ENCODE data around the gene TSPAN18. TPM values are rescaled to one million over a fixed set of nuclear protein-coding genes. Genes with fewer than 3 reads are reported as not detected.

The TSPAN18 gene
- total RNA-seq, 1 donor from 2014 or later = 5.2 TPM

- Histone ChIP-seq H3K27me3 (ENCODE audit: control insufficient read depth, insufficient read depth, low read length) (peaks cover 44% of the 10 kb centered on the region), H3K36me3 (ENCODE audit: control insufficient read depth, insufficient read depth, low read length) (no peaks in the 10 kb centered on the region), H3K4me3 (ENCODE audit: low read depth, low read length) (no peak overlapping the region)
- no peak for DNase-seq (ENCODE audit: low read depth)
- TF ChIP-seq CTCF (IDR thresholded peaks at IDR 0.05; ENCODE audit: insufficient read depth, low read length, poor library complexity, severe bottlenecking) = no peak
Measured at GRCh38 chr11:44892843-44893242, 166.1 kb downstream of the TSPAN18 start.

- Histone ChIP-seq H3K4me3 (ENCODE audit: low read depth, low read length) (no peak overlapping the region), H3K36me3 (ENCODE audit: control insufficient read depth, insufficient read depth, low read length) (no peaks in the 10 kb centered on the region), H3K27me3 (ENCODE audit: control insufficient read depth, insufficient read depth, low read length) (peaks cover 44% of the 10 kb centered on the region)
- no peak for TF ChIP-seq CTCF (IDR thresholded peaks at IDR 0.05; ENCODE audit: insufficient read depth, low read length, poor library complexity, severe bottlenecking)
- DNase-seq (ENCODE audit: low read depth) = no peak
Measured at GRCh38 chr11:44893308-44893822, 166.6 kb downstream of the TSPAN18 start.

GRCh38 chr11:44893846-44894617 lies 167.3 kb downstream of the TSPAN18 start:
- no peak for DNase-seq (ENCODE audit: low read depth)
- no peak overlapping the region for H3K4me3 ChIP-seq (ENCODE audit: low read depth, low read length)
- TF ChIP-seq CTCF (IDR thresholded peaks at IDR 0.05; ENCODE audit: insufficient read depth, low read length, poor library complexity, severe bottlenecking) = peak; percentile 94
- H3K27me3 ChIP-seq (ENCODE audit: control insufficient read depth, insufficient read depth, low read length) = peaks cover 44% of the 10 kb centered on the region
- no peaks in the 10 kb centered on the region for H3K36me3 ChIP-seq (ENCODE audit: control insufficient read depth, insufficient read depth, low read length)

- peaks cover 19% of the 10 kb centered on the region for H3K27me3 ChIP-seq (ENCODE audit: control insufficient read depth, insufficient read depth, low read length)
- TF ChIP-seq CTCF (IDR thresholded peaks at IDR 0.05; ENCODE audit: insufficient read depth, low read length, poor library complexity, severe bottlenecking) = no peak
- no peak for DNase-seq (ENCODE audit: low read depth)
Measured at GRCh38 chr11:44899959-44900358, 173.2 kb downstream of the TSPAN18 start.

GRCh38 chr11:44901120-44901633 lies 174.4 kb downstream of the TSPAN18 start:
- H3K27me3 ChIP-seq (ENCODE audit: control insufficient read depth, insufficient read depth, low read length) = peaks cover 13% of the 10 kb centered on the region
- H3K4me3 ChIP-seq (ENCODE audit: low read depth, low read length) = no peak overlapping the region
- no peak for DNase-seq (ENCODE audit: low read depth)
- no peaks in the 10 kb centered on the region for H3K36me3 ChIP-seq (ENCODE audit: control insufficient read depth, insufficient read depth, low read length)
- TF ChIP-seq CTCF (IDR thresholded peaks at IDR 0.05; ENCODE audit: insufficient read depth, low read length, poor library complexity, severe bottlenecking) = no peak

More at GRCh38 chr11:44899959-44900358, 173.2 kb downstream of the TSPAN18 start:
- Histone ChIP-seq H3K36me3 (ENCODE audit: control insufficient read depth, insufficient read depth, low read length) (no peaks in the 10 kb centered on the region), H3K4me3 (ENCODE audit: low read depth, low read length) (no peak overlapping the region)

Measured in kidney epithelial cell (primary cell).